ENCODE results near the gene SLC30A10.
"Not testable (repeated sequence)": the region's sequence is repeated elsewhere in the genome, so short reads cannot be mapped to it uniquely, and the experiment has no call there.

SLC30A10 gene

DNA sequence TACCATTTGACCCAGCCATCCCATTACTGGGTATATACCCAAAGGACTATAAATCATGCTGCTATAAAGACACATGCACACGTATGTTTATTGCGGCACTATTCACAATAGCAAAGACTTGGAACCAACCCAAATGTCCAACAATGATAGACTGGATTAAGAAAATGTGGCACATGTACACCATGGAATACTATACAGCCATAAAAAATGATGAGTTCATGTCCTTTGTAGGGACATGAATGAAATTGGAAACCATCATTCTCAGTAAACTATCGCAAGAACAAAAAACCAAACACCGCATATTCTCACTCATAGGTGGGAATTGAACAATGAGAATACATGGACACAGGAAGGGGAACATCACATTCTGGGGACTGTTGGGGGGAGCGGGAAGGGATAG, 20.9 kb upstream of the SLC30A10 start:
- not testable (repeated sequence) for ATAC-seq (replicated peaks; ENCODE audit: extremely low read depth, poor library complexity, severe bottlenecking); H3K4me1 Mint-ChIP-seq; H3K36me3 Mint-ChIP-seq (ENCODE audit: insufficient read depth); DNase-seq (ENCODE audit: low spot score in 2 of 2); H3K27ac Mint-ChIP-seq (ENCODE audit: low read depth); H3K4me3 Mint-ChIP-seq; H3K9me3 Mint-ChIP-seq
- H3K27me3 Mint-ChIP-seq: peaks cover 22% of the 10 kb centered on the region

DNA sequence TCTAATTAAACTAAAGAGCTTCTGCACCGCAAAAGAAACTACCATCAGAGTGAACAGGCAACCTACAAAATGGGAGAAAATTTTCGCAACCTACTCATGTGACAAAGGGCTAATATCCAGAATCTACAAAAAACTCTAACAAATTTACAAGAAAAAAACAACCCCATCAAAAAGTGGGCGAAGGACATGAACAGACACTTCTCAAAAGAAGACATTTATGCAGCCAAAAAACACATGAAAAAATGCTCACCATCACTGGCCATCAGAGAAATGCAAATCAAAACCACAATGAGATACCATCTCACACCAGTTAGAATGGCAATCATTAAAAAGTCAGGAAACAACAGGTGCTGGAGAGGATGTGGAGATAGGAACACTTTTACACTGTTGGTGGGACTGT, 20.4 kb upstream of the SLC30A10 start:
- not testable (repeated sequence) for DNase-seq (ENCODE audit: low spot score in 2 of 2); H3K4me1 Mint-ChIP-seq; H3K27ac Mint-ChIP-seq (ENCODE audit: low read depth); ATAC-seq (replicated peaks; ENCODE audit: extremely low read depth, poor library complexity, severe bottlenecking); H3K4me3 Mint-ChIP-seq; H3K9me3 Mint-ChIP-seq; H3K36me3 Mint-ChIP-seq (ENCODE audit: insufficient read depth)
- H3K27me3 Mint-ChIP-seq: peaks cover 26% of the 10 kb centered on the region

DNA sequence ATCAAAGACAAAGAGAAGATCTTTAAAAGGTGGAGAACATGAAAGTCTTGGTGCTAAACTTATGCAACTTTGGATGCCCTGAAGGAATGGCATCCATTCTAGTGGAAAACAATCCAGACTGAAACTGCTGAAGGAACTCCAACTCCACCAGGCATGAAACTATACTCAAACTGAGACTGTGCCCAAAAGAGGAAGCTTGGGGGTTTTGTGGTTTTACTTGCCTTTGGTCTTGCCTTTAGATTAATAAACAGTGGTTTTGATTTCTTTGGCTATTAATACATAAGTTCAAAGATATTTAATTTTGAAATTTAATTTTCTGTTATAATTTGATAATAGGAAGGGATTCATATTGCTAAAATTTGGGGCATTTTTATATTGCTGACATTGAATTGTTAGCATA, 17.4 kb upstream of the SLC30A10 start:
- Mint-ChIP-seq H3K4me3 (no peak overlapping the region), H3K9me3 (no peaks in the 10 kb centered on the region), H3K27ac (ENCODE audit: low read depth) (no peak overlapping the region), H3K27me3 (peaks cover 55% of the 10 kb centered on the region), H3K36me3 (ENCODE audit: insufficient read depth) (no peaks in the 10 kb centered on the region), H3K4me1 (no peaks in the 10 kb centered on the region)
- DNase-seq (ENCODE audit: low spot score in 2 of 2) (no peak), ATAC-seq (replicated peaks; ENCODE audit: extremely low read depth, poor library complexity, severe bottlenecking) (no peak)

DNA sequence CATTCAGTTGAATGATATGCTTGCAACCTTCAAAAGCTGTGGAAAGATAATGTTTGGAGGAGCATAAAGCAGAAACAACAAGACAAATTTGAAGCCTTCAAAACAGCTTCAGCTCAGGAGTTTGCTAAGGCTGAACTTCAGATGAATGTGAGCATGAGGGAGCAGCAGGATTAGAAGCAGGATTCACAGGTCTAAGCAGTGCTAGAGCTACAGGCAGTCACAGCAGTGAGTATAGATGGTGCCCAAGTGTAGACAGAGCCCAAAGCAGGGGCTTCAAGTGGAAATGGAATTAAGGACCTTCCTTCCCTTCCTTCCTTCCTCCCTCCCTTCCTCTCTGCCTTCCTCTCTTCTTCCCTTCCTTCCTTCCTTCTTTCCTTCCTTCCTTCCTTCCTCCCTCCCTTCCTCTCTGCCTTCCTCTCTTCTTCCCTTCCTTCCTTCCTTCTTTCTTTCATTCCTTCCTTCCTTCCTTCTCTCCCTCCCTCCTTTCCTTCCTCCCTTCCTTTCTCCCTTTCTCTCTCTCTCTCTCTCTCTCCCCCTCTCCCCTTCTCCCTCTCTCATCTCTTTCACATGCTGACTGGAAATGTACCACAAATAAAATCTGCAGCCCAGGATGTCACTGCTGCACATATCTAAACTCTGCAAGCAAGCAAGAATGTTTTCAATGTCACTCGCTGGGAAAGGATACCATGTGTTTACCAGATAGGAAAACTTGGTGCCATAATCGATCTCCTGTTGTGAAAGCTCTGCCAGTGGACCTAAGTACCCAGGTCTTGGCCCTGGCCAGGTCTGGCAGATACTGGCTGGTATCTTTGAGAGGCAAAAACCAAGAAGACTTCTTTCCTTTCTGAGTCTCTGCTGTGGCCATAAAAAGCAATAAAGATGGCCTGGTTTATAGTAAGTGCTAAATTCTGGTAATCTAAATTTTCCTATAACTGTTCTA, 13.1 kb upstream of the SLC30A10 start:
- DNase-seq (ENCODE audit: low spot score in 2 of 2) (no peak), ATAC-seq (replicated peaks; ENCODE audit: extremely low read depth, poor library complexity, severe bottlenecking) (no peak)
- no peaks in the 10 kb centered on the region for H3K9me3 Mint-ChIP-seq
- no peak overlapping the region for H3K27ac Mint-ChIP-seq (ENCODE audit: low read depth)
- no peaks in the 10 kb centered on the region for H3K4me1 Mint-ChIP-seq
- no peak overlapping the region for H3K4me3 Mint-ChIP-seq
- H3K27me3 Mint-ChIP-seq: peaks cover 89% of the 10 kb centered on the region
- no peaks in the 10 kb centered on the region for H3K36me3 Mint-ChIP-seq (ENCODE audit: insufficient read depth)

DNA sequence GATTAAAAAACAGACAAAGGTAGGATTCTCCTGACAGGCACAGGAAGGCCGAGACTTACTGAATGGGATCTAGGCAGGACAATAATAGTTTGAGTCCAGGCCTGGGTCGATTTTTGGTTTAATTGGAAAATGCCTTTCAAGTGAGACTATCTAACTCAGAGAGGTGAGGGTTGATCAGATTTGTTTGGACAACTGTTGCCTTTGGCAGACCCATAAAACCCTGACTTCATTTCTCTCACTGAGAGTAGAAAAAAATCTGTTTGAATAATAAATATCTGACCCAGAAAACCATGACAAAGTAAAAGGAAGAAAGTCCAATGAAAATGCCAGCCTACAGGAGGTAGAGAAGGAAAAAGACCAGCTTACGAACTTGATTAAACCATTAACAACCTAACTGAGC, 12.3 kb upstream of the SLC30A10 start:
- no peaks in the 10 kb centered on the region for H3K4me1 Mint-ChIP-seq
- no peaks in the 10 kb centered on the region for H3K36me3 Mint-ChIP-seq (ENCODE audit: insufficient read depth)
- H3K9me3 Mint-ChIP-seq: no peaks in the 10 kb centered on the region
- ATAC-seq (replicated peaks; ENCODE audit: extremely low read depth, poor library complexity, severe bottlenecking) (no peak), DNase-seq (ENCODE audit: low spot score in 2 of 2) (no peak)
- H3K27ac Mint-ChIP-seq (ENCODE audit: low read depth): no peak overlapping the region
- H3K27me3 Mint-ChIP-seq: peaks cover 91% of the 10 kb centered on the region
- no peak overlapping the region for H3K4me3 Mint-ChIP-seq

DNA sequence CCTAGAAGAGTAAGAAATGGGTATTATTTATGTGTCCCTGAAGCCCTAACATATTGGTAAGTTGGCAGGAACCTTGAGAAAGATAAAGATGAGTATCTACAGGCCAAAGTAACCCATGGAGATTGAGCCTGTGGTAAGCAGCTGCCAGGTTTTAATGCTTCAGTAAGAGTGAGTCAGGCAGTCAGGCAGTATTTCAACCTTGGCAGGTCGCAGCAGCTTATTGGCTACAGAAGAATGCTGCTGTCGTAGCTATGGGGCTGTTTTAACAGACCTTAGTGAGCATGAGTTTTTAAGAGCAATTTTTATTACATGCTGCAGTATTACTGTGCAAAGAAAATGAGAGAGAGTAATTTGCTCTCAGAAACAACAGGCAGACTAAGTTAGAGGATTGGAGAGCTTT, 10.3 kb upstream of the SLC30A10 start:
- peaks cover 74% of the 10 kb centered on the region for H3K27me3 Mint-ChIP-seq
- no peaks in the 10 kb centered on the region for H3K9me3 Mint-ChIP-seq
- H3K4me1 Mint-ChIP-seq: no peaks in the 10 kb centered on the region
- ATAC-seq (replicated peaks; ENCODE audit: extremely low read depth, poor library complexity, severe bottlenecking): no peak
- H3K36me3 Mint-ChIP-seq (ENCODE audit: insufficient read depth): no peaks in the 10 kb centered on the region
- DNase-seq (ENCODE audit: low spot score in 2 of 2): no peak
- no peak overlapping the region for H3K4me3 Mint-ChIP-seq
- H3K27ac Mint-ChIP-seq (ENCODE audit: low read depth): no peak overlapping the region

DNA sequence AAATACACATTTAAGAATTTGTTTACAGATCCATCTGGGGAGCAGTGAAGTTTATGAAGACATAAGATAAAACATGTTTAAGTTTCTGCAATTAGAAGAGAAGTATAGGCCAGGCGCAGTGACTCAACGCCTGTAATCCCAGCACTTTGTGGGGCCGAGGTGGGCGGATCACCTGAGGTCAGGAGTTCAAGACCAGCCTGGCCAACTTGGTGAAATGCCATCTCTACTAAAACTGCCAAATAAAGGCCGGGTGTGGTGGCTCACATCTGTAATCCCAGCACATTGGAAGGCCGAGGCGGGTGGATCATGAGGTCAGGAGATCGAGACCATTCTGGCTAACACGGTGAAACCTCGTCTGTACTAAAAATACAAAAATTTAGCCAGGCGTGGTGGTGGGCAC, 5.4 kb upstream of the SLC30A10 start:
- peaks cover 59% of the 10 kb centered on the region for H3K27me3 Mint-ChIP-seq

DNA sequence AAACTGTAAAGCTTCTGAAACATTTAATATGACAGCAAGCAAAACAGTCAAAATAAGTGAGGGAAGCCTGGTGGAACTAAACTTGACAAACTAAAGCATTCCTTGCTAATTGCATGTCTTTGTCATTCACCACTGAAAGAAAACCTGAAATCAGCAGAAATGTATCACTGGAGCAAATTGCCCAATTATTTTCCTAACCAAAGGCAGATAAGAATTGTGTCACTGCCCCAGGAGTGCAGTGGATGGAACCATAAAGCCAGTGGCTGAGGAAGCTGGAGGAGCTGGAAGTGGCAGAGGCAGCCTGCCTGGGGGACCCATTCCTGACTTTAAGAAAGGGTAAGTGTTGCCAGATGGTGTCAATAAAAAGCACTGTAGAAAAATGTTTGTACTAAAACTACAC, 2.7 kb upstream of the SLC30A10 start:
- Mint-ChIP-seq H3K27me3 (peaks cover 60% of the 10 kb centered on the region), H3K4me3 (no peak overlapping the region), H3K36me3 (ENCODE audit: insufficient read depth) (peaks cover 1% of the 10 kb centered on the region), H3K27ac (ENCODE audit: low read depth) (no peak overlapping the region), H3K9me3 (no peaks in the 10 kb centered on the region), H3K4me1 (peaks cover 6% of the 10 kb centered on the region)
- no peak for DNase-seq (ENCODE audit: low spot score in 2 of 2)
- ATAC-seq (replicated peaks; ENCODE audit: extremely low read depth, poor library complexity, severe bottlenecking): no peak

More for the DNA sequence above, 5.4 kb upstream of the SLC30A10 start:
- H3K9me3 Mint-ChIP-seq; H3K36me3 Mint-ChIP-seq (ENCODE audit: insufficient read depth); H3K4me3 Mint-ChIP-seq; H3K4me1 Mint-ChIP-seq; DNase-seq (ENCODE audit: low spot score in 2 of 2); ATAC-seq (replicated peaks; ENCODE audit: extremely low read depth, poor library complexity, severe bottlenecking); H3K27ac Mint-ChIP-seq (ENCODE audit: low read depth): not testable (repeated sequence)

DNA sequence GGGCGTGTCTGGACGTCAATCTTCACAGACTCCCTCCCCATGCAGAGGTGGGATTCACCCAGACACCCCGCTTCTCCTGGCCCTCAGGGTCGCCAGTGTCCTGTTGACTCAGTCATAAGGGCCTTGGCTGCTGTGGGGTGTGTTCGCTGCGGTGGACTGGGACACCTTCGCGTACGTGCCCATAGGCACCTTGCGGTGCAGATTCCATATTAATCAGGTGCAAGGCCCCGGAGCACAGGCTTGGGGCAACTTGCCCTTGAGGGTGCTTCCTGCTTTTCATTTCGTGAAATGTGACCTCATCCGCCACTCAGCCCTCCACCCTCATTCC, 398 bp upstream of the SLC30A10 start:
- peaks cover 6% of the 10 kb centered on the region for H3K4me1 Mint-ChIP-seq
- H3K27ac Mint-ChIP-seq (ENCODE audit: low read depth): no peak overlapping the region
- ATAC-seq (replicated peaks; ENCODE audit: extremely low read depth, poor library complexity, severe bottlenecking) (no peak), DNase-seq (ENCODE audit: low spot score in 2 of 2) (no peak)
- peaks cover 1% of the 10 kb centered on the region for H3K36me3 Mint-ChIP-seq (ENCODE audit: insufficient read depth)
- H3K9me3 Mint-ChIP-seq: no peaks in the 10 kb centered on the region
- H3K4me3 Mint-ChIP-seq: peak overlapping the region; percentile 58
- peaks cover 61% of the 10 kb centered on the region for H3K27me3 Mint-ChIP-seq

DNA sequence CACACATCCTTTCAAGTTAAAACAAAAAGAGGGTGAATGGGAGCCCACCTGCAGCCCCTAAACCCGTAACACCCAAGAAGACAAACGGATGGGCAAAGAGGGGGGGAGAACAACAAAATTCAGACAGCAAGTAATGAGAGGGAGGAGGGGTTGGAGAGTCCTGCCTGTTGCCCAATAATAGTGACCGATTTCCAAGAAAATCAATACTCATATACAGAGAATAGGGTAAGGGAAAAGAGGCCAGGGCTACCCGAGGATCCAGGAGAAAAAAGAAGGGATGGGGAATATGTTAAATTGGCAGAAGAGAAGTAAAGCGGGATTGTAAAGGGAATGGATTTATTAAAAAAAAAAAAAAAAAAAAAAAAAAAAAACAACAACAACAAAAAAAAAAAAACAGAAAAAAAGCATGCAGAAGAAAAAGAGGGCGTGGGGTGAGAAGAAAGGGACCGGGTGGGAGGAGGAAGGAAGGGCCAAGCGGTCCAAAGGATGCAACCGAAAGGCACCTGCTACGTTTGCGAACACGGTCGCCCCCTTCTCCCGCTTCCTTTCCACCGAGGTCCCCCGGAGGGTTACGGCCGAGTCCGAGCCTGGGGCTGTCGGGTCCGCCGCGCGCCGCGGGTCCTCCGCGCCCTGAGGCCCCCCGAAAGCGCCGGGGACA, 930 bp downstream of the SLC30A10 start:
- Mint-ChIP-seq H3K4me3 (peak overlapping the region; percentile 58), H3K4me1 (peaks cover 6% of the 10 kb centered on the region), H3K27ac (ENCODE audit: low read depth) (no peak overlapping the region), H3K27me3 (peaks cover 70% of the 10 kb centered on the region), H3K36me3 (ENCODE audit: insufficient read depth) (peaks cover 1% of the 10 kb centered on the region), H3K9me3 (no peaks in the 10 kb centered on the region)
- ATAC-seq (replicated peaks; ENCODE audit: extremely low read depth, poor library complexity, severe bottlenecking) (no peak), DNase-seq (ENCODE audit: low spot score in 2 of 2) (no peak)

DNA sequence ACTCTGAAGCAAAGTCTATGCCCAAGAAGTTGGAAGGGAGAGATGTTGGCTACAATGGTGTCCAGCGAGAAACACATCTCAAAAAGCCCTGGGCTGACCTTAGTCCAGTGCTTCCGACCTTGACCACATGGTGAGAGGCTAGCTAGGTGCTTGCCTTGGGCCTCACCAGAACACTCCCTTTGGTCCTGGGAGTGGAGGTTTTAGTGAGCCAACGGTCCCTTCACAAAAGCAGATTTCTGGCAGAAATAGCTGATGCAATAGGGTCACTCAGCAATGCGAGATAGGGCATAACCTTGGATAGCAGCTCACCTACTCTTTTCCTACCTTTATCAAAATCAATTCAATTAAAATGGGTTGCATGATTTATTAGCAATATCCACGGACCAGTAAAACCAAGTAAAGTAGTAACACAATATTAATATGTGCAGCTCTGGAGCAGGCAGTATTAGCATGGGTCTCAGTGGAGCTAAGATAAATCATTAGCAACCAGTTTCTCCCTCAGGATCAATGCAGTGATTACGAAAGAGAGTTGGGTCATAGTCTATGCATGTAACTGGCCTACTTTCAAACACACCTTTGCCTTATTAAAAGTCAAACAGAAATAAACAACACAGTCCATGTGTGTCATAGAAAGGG, 1.9 kb downstream of the SLC30A10 start:
- ATAC-seq (replicated peaks; ENCODE audit: extremely low read depth, poor library complexity, severe bottlenecking) (no peak), DNase-seq (ENCODE audit: low spot score in 2 of 2) (no peak)
- H3K4me1 Mint-ChIP-seq: peaks cover 6% of the 10 kb centered on the region
- no peak overlapping the region for H3K27ac Mint-ChIP-seq (ENCODE audit: low read depth)
- H3K36me3 Mint-ChIP-seq (ENCODE audit: insufficient read depth): peaks cover 1% of the 10 kb centered on the region
- H3K4me3 Mint-ChIP-seq: no peak overlapping the region
- H3K27me3 Mint-ChIP-seq: peaks cover 69% of the 10 kb centered on the region
- H3K9me3 Mint-ChIP-seq: no peaks in the 10 kb centered on the region

DNA sequence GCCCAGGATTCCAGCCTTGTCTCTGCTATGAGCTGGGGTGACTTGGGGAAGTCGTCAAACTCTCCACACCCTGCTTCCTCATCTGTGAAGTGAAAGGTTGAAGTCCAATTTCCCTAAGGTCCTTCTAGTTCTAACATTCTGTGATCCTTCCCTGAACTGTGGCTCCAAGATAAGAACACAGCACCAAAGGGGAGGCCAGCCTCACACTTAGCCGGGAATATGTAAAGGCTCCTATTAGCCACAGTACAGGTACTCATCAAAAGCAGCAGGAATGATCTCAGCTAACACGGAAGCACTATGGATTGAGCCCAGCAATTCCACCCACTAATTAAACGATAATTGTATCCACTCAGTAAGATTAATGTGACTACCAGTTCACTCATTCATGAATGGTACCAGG, 4.0 kb downstream of the SLC30A10 start:
- DNase-seq (ENCODE audit: low spot score in 2 of 2) (no peak), ATAC-seq (replicated peaks; ENCODE audit: extremely low read depth, poor library complexity, severe bottlenecking) (no peak)
- peaks cover 48% of the 10 kb centered on the region for H3K27me3 Mint-ChIP-seq
- no peak overlapping the region for H3K27ac Mint-ChIP-seq (ENCODE audit: low read depth)
- H3K9me3 Mint-ChIP-seq: no peaks in the 10 kb centered on the region
- H3K36me3 Mint-ChIP-seq (ENCODE audit: insufficient read depth): peaks cover 1% of the 10 kb centered on the region
- peaks cover 6% of the 10 kb centered on the region for H3K4me1 Mint-ChIP-seq
- H3K4me3 Mint-ChIP-seq: no peak overlapping the region

Data from central memory CD8-positive, alpha-beta T cell (primary cell).